Breast epithelium (tissue), 4 donors: Measurements from ENCODE around the gene TPRA1. TPM values are rescaled to one million over a fixed set of nuclear protein-coding genes. Genes with fewer than 3 reads are reported as not detected.

Experiments used
- DNase-seq, 2 donors: peaks; one replicate each; pipeline ENCODE4 v3.0.0-alpha.2; 2019; ENCODE audit warnings: low spot score in 2 of 2
- H3K27ac ChIP-seq, 2 donors: fragments of 200-600 bp; sonication (generic) in 1 of 2; one replicate each; pipeline ENCODE4 v1.5.1; 2016 to 2019; ENCODE audit warnings: mild to moderate bottlenecking in 1 of 2
- H3K27me3 ChIP-seq, 2 donors: fragments of 200-600 bp; sonication (generic) in 1 of 2; one replicate each; pipeline versions ENCODE4 v1.5.1 to v1.6.0; 2017 to 2019; ENCODE audit warnings: control low read depth in 1 of 2, mild to moderate bottlenecking in 1 of 2
- H3K36me3 ChIP-seq: fragments of 200-600 bp; one replicate; pipeline ENCODE4 v1.5.1; 2019
- H3K4me1 ChIP-seq, 2 donors: fragments of 200-600 bp; sonication (generic); one replicate each; pipeline ENCODE4 v1.5.1; 2016 to 2019; ENCODE audit warnings: control low read depth in 1 of 2
- H3K4me3 ChIP-seq, 3 donors: fragments of 200-600 bp; sonication (generic); 1 replicate in 2 of 3; 2 replicates in 1 of 3; pipeline ENCODE4 v1.5.1; 2016 to 2019; ENCODE audit warnings: mild to moderate bottlenecking in 3 of 3, moderate library complexity in 2 of 3
- H3K9me3 ChIP-seq, 2 donors: fragments of 200-600 bp; sonication (generic) in 1 of 2; one replicate each; pipeline ENCODE4 v1.5.1; 2016 to 2019; ENCODE audit warnings: control low read depth in 1 of 2
- CTCF ChIP-seq, 3 donors: fragments of 450-650 bp; IDR thresholded peaks; one replicate each; pipeline ENCODE4 v1.5.1; 2016 to 2017; ENCODE audit warnings: antibody characterized with exemption in 3 of 3, mild to moderate bottlenecking in 3 of 3, moderate library complexity in 3 of 3
- POLR2A ChIP-seq: fragments of 450-650 bp; IDR thresholded peaks from one replicate; pipeline ENCODE4 v1.6.1; 2016; ENCODE audit warnings: antibody characterized with exemption, mild to moderate bottlenecking, moderate library complexity
- POLR2AphosphoS5 ChIP-seq, 3 donors: sonication (generic); formaldehyde crosslinking; IDR thresholded peaks; one replicate each; pipeline ENCODE4 v1.6.1; 2017; ENCODE audit warnings: antibody characterized with exemption in 3 of 3
- intact Hi-C: fragments of 100-400 bp; cut with DNase I; formaldehyde crosslinking; loops from one replicate; pipeline ENCODE4 v1.15.1; 2023; ENCODE audit warnings: low total_unique reads
- total RNA-seq, 3 donors: library from RNA; depleted of rRNA; stranded (reverse); fragments of >200 nt; gene quantifications; one replicate each; pipeline ENCODE4 v1.1.0, GENCODE V29; 2016

TPRA1 gene
- total RNA-seq, 3 donors from 2014 or later = 32.1 to 49.0 (median 39.8) TPM

DNA sequence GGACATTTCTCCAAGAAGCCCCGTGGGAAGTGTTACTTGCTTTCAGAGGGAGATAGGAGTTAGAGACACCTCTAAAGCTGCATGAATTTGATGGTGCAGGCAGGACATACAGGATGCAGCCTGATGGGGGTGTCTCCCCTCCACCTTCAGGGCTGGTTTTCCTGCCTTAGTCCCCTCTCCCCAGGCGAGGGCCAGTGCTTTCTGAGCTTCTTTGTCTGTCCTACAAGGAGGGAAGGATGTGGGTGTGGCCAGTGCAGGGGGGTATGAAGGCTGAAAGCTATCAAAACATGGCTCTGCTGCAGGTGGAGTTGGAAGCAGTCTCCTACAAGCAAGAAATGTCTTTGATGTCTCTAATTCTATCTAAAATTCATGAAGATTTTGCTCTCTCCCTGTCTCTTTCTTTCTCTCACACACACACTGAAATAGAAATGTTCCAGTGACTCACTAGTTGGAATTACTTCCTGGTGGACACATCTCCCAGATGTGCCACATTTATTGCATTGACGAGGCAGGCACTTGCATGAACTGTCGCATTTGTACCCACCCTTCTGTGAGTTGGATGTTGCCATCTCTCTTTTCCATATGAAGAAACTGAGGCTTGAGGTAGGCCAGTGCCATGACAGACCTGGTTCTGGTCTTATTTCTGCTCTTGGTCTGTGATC lies 24.5 kb upstream of the TPRA1 start:
- TF ChIP-seq POLR2AphosphoS5 (IDR thresholded peaks at IDR 0.05) (no peak), POLR2A (no peak), CTCF (IDR thresholded peaks at IDR 0.05) (no peak)
- Histone ChIP-seq H3K27ac (no peak overlapping the region), H3K4me3 (no peak overlapping the region), H3K36me3 (no peaks in the 10 kb centered on the region), H3K9me3 (no peaks in the 10 kb centered on the region), H3K4me1 (no peaks in the 10 kb centered on the region), H3K27me3 (no peaks in the 10 kb centered on the region)
- no peak for DNase-seq
- intact Hi-C loops = no loop called here

GRCh38 chr3:127613406-127613805 lies 22.9 kb upstream of the TPRA1 start:
- H3K27ac ChIP-seq = no peak overlapping the region
- H3K36me3 ChIP-seq = no peaks in the 10 kb centered on the region
- no peaks in the 10 kb centered on the region for H3K4me1 ChIP-seq
- H3K4me3 ChIP-seq = no peak overlapping the region
- H3K9me3 ChIP-seq = no peaks in the 10 kb centered on the region
- no peaks in the 10 kb centered on the region for H3K27me3 ChIP-seq
- DNase-seq = no peak
- intact Hi-C loops = no loop called here
- TF ChIP-seq POLR2A = no peak
- no peak for TF ChIP-seq POLR2AphosphoS5 (IDR thresholded peaks at IDR 0.05)
- no peak for TF ChIP-seq CTCF (IDR thresholded peaks at IDR 0.05)

GRCh38 chr3:127612966-127613365 lies 22.4 kb upstream of the TPRA1 start:
- H3K36me3 ChIP-seq = no peaks in the 10 kb centered on the region
- TF ChIP-seq POLR2A (no peak), CTCF (IDR thresholded peaks at IDR 0.05) (no peak), POLR2AphosphoS5 (IDR thresholded peaks at IDR 0.05) (no peak)

DNA sequence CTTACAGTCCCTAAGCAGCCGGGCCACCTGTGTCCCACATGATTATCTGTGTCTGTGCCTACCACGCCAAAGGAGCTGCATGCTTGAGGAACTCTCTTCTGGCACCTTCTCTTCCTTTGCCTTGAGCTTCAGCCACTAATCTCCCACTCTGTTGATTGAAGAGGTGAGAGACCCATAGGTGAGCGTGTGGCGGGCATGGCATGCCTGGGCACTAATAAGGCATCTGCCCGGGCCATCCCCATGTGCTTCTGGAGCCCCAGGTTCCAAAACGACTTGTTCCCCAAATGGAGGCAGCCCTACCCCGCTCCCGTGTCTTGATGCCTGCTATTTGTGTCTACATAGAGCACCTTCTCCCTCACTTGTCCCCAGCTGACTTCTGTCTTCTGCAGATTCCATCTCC lies 20.7 kb upstream of the TPRA1 start:
- Histone ChIP-seq H3K4me1 (no peaks in the 10 kb centered on the region), H3K9me3 (no peaks in the 10 kb centered on the region), H3K4me3 (no peak overlapping the region), H3K27me3 (no peaks in the 10 kb centered on the region), H3K27ac (no peak overlapping the region), H3K36me3 (no peaks in the 10 kb centered on the region)
- TF ChIP-seq POLR2A (no peak), CTCF (IDR thresholded peaks at IDR 0.05) (no peak), POLR2AphosphoS5 (IDR thresholded peaks at IDR 0.05) (no peak)
- intact Hi-C loops = no loop called here
- DNase-seq = no peak

More at GRCh38 chr3:127612966-127613365, 22.4 kb upstream of the TPRA1 start:
- Histone ChIP-seq H3K27ac (no peak overlapping the region), H3K27me3 (no peaks in the 10 kb centered on the region), H3K9me3 (no peaks in the 10 kb centered on the region), H3K4me1 (no peaks in the 10 kb centered on the region), H3K4me3 (no peak overlapping the region)
- no peak for DNase-seq
- intact Hi-C loops = no loop called here

DNA sequence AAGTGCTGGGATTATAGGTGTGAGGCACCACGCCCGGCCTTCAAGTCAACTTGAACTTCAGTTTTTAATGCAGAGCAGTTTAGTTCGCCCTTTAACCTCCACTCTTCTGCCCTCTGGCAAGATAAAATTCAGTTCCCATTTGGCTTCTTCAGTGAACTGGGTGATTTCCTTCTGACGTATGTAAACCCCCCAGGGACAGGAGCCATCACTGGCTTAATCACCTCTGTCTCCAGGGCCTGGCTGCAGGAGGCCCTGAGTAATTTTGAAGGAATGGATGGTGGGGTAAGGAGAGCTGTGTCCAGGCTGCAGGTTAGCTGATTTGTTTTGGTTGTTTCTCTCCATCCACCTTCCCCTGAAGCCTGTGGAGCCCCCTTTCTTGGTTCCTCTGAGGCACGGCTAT lies 19.6 kb upstream of the TPRA1 start:
- TF ChIP-seq POLR2A (no peak), POLR2AphosphoS5 (IDR thresholded peaks at IDR 0.05) (no peak), CTCF (IDR thresholded peaks at IDR 0.05) (no peak)
- intact Hi-C loops = no loop called here
- no peaks in the 10 kb centered on the region for H3K36me3 ChIP-seq
- no peaks in the 10 kb centered on the region for H3K4me1 ChIP-seq
- no peaks in the 10 kb centered on the region for H3K9me3 ChIP-seq
- no peak for DNase-seq
- H3K27ac ChIP-seq = no peak overlapping the region
- no peaks in the 10 kb centered on the region for H3K27me3 ChIP-seq
- no peak overlapping the region for H3K4me3 ChIP-seq
